ENCODE data around the gene SEC23B. TPM values are rescaled to one million over a fixed set of nuclear protein-coding genes. Genes with fewer than 3 reads are reported as not detected.

The SEC23B gene
- total and polyA plus RNA-seq, 2 of the 4 experiments (the other 2 are of a cell fraction): 51.5 to 78.9 TPM

Small RNA genes lying within 50 kb of the gene (microRNA-seq; reads per million reads assigned to microRNA genes)
- 0 to 7.2 reads per million in 2 experiments for gene MIR3192 (ENCODE audit: insufficient read depth in 1 of 2, insufficient read length in 1 of 2, unreplicated experiment in 1 of 2)
- gene RN7SL638P (ENCODE audit: insufficient read depth, insufficient read length): not detected
- gene RNU6ATAC34P (ENCODE audit: insufficient read depth, insufficient read length): not detected

Small RNA genes lying within 50 kb of the gene (small RNA-seq; reads per million reads assigned to genes)
- gene MIR3192 (0 to 0.76 (median 0) reads per million in 5 experiments), gene RN7SL638P (0 reads per million in 5 experiments), gene RNU6ATAC34P (0 reads per million in 5 experiments)

Other genes with a start within 250 kb of the SEC23B start
- gene ZNF133, start 219.4 kb upstream of the SEC23B start, total RNA-seq (2012; rRNA removed): 25.6 and 33.5 TPM in 2 replicates
- 17.2 and 18.3 TPM in 2 replicates for gene ZNF133, start 219.4 kb upstream of the SEC23B start, polyA plus RNA-seq (2012; rRNA removed)
- gene DZANK1, start 40.9 kb upstream of the SEC23B start, total RNA-seq (2012; rRNA removed): 0.54 and 0.83 TPM in 2 replicates
- 1.1 TPM in 2 replicates for gene DZANK1, start 40.9 kb upstream of the SEC23B start, polyA plus RNA-seq (2012; rRNA removed)
- gene POLR3F, start 40.5 kb upstream of the SEC23B start, total RNA-seq (2012; rRNA removed): 5.7 and 10.0 TPM in 2 replicates
- 4.7 and 7.2 TPM in 2 replicates for gene POLR3F, start 40.5 kb upstream of the SEC23B start, polyA plus RNA-seq (2012; rRNA removed)
- 26.7 and 31.4 TPM in 2 replicates for gene RBBP9, start 10.7 kb upstream of the SEC23B start, total RNA-seq (2012; rRNA removed)
- 4.4 and 4.8 TPM in 2 replicates for gene RBBP9, start 10.7 kb upstream of the SEC23B start, polyA plus RNA-seq (2012; rRNA removed)
- gene SMIM26, start 59.5 kb downstream of the SEC23B start, total RNA-seq (2012; rRNA removed): 42.8 and 49.2 TPM in 2 replicates
- 43.2 and 45.7 TPM in 2 replicates for gene SMIM26, start 59.5 kb downstream of the SEC23B start, polyA plus RNA-seq (2012; rRNA removed)
- 101 and 124 TPM in 2 replicates for gene DTD1, start 80.1 kb downstream of the SEC23B start, total RNA-seq (2012; rRNA removed)
- 59.6 and 73.1 TPM in 2 replicates for gene DTD1, start 80.1 kb downstream of the SEC23B start, polyA plus RNA-seq (2012; rRNA removed)

All from IMR-90 (cell line).